HG03066 (cell line): ENCODE data around the gene ELF3.
"Not testable (repeated sequence)": the region's sequence is repeated elsewhere in the genome, so short reads cannot be mapped to it uniquely, and the experiment has no call there.

Source experiments
- ATAC-seq: cut with Tn5 transposase; IDR thresholded peaks from one replicate; pipeline ENCODE4 v1.9.1; 2021; ENCODE audit warnings: low read depth; ENCODE audit not compliant: unreplicated experiment

Gene ELF3

GRCh38 chr1:202063093-202063492 lies 52.7 kb downstream of the ELF3 start:
- no peak for ATAC-seq

GRCh38 chr1:202064889-202065312 lies 54.5 kb downstream of the ELF3 start:
- not testable (repeated sequence) for ATAC-seq
